ENCODE data around the gene LYG1.
"Not testable (repeated sequence)": the region's sequence is repeated elsewhere in the genome, so short reads cannot be mapped to it uniquely, and the experiment has no call there.

The LYG1 gene

DNA sequence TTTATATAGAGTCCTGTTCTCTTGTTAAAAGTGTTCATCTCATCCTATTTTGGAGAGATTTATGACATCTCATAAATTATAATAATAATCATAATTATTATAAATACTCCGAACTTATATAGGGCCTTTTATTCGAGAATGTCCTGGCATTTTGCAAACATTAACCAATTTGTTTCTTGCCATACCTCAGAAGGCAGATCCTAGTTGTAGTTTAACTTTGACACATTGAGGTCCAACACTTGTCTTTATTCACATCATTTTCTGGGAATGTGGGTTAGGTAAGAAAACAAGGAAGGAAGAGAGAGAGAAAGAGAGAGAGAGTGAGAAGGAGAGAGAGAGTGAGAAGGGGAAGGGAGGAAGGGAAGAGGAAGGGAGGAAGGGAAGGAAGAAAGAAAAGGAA is at the start of gene LYG1:
TSS of gene LYG1 (minus strand) at position 101 of the 400 bp plus-strand sequence. CDS start 5,527 bp downstream, outside the sequence.
- DNase-seq = not testable (repeated sequence)

DNA sequence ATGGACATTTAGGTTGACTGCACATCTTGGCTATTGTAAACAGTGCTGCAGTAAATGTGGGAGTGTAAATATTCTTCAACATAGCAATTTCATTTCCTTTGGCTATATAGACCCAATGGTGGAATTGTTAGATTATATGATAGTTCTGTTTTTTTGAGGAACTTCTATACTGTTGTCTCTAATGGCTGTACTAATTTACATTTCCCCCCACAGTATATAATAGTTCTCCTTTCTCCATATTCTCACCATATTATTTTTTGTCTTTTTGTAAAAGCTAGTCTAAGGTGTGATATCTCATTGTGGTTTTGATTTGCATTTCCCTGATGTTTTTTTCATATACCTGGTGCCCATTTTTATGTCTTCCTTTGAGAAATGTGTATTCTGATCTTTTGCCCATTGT is 49.2 kb upstream of the LYG1 start:
- no peak for DNase-seq

DNA sequence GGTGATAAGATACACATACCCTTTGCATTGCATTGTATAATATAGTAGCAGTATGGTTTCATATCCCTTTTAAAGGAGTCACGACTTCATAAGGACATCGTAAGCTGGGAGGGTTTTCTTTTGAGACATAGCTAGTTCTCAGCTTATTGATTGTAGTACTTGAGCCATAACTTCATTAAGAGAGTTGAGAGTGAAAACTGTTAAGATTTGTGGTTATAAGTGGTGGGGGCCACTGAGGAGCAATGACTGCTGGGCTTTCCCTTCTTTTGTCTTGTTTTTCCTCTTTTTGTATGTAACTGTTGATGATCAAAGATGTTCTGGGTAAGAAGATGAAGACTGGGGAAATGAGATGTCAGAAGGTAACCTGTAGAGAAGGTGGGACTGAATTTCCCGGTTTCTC is 47.2 kb upstream of the LYG1 start:
- no peak for DNase-seq

DNA sequence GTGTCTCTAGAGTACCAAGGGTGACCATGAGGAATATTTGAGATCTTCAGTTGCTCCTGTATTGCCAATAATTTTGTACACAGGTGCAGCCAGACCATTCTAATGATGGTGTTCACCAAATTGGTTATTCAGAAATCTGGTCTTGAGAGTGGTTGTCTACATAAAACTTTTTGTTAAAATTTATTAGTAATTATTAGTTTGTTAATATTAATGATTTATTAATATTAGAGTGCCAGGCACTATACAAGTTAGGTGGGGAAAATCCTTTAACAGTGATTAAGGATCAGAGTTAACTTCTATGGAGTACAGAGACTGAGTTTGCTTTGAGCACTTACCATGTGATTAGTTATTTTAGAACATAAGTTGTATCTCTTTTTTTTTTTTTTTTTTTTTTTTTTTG is 45.2 kb upstream of the LYG1 start:
- no peak for DNase-seq

DNA sequence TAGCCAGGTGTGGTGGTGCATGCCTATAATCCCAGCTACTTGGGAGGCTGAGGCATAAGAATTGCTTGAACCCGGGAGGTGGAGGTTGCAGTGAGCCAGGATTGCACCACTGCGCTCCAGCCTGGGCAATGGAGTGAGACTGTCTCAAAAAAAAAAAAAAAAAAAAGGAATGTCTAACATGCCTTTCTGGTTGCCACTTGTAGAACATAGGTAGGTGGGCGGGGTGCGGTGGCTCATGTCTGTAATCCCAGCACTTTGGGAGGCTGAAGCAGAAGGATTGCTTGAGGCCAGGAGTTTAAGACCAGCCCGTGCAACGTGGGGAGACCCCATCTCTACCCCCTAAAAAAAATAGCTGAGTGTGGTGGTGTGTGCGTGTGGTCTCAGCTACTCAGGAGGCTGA is 44.4 kb upstream of the LYG1 start:
- not testable (repeated sequence) for DNase-seq

DNA sequence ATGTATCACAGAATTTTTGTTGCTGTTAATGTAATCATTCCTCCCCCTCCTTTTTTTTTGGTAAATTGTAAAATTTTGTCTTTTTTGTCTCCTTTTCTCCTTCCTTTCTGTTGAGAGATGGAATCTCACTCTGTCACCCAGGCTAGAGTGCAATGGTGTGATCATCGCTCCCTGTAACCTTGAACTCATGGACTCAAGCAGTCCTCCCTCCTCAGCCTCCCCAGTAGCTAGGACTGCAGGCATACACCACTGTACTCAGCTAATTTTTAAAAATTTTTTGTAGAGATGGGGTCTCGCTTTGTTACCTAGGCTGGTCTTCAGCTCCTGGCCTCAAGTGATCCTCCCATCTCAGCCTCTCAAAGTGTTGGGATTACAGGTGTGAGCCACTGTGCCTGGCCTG is 41.5 kb upstream of the LYG1 start:
- no peak for DNase-seq

DNA sequence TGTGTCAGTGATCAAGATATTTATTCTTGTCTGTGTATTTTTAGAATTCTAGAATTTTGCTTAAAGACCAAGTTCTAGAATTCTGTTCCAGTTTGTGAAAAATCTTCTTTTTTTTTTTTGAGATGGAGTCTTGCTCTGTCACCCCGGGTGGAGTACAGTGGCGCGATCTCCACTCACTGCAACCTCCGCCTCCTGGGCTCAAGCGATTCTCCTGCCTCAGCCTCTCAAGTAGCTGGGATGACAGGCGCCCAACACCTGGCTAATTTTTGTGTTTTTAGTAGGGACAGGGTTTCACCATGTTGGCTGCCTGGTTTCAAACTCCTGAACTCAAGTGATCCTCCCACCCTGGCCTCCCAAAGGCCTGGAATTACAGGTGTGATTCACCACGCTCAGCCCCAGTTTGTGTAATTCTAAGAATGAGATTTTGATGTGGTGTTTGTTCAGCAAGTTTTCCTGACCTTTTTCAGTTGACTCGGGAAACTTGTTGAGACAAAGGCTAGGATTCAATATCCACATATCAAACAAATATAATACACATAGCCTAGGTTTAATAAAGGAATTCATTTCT is 39.8 kb upstream of the LYG1 start:
- DNase-seq = no peak

DNA sequence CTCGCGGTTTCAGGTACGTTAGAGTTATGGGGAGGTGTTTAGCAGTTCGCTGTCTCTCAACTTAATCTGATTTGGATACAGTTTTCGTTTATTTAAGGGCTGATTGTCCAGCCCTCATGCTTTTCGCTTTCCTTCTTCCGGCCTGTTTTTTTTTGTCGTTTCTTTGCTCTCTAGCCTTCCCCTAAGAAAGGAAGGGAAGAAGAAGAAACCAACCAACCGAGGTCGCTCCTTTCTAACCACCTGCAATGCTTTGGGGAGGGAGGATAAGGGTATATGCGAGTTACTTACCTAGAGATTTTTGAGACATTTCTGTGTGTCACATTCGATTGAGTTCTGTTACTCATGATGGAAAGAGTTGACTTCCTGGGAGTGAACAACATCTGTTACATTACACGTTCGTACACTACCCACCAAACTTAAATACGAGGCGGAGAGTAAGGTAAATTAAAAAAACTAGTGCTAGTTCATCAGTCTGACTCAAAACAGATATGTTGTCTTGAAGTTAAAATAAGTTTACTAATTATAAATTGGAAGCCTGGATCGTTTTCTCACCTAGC is 37.1 kb upstream of the LYG1 start:
- DNase-seq = no peak

DNA sequence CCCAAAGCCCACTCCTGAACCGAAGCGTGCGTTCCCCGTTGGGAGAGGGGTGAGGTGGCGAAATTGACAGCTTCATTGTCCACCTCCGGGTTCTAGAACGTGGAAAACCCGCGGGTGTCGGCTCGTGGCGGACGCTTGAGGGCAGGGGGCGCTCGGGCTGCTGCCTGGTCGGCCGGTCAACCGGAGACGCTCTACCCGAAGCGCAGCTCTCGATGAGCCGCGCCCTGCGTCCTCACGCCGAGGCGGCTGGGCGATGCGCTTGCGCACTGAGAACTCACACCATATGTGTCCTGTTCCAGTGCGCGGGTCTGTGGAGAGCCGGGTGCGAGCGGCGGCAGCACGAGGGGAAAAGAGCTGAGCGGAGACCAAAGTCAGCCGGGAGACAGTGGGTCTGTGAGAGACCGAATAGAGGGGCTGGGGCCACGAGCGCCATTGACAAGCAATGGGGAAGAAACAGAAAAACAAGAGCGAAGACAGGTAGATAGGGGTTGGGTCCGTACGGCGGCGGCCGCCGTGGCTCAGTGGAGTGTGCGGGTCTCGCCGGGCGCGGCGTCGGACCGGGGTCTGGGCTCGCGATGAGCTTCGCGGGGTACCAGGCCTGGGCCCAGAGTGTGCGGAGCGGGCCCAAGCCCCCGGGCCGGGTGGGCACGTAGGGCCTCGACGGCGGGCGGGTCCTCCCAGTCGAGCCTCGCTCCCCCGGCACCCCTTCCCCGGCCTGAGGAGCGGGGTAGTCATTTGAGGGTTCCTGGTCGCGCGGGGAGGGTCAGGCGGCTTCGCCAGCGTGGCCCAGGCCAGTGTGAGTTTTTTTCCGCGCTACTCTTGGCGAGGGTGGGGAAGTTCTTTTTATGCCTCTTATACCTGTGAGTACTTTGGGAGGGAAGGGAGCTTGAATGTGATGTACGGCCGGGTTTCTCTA is 36.4 kb upstream of the LYG1 start, which contains the start of gene EIF5B:
TSS of gene EIF5B (plus strand) at position 277 of the 916 bp plus-strand sequence. CDS start at position 443, 166 bp downstream.
- DNase-seq = peak; percentile 95

DNA sequence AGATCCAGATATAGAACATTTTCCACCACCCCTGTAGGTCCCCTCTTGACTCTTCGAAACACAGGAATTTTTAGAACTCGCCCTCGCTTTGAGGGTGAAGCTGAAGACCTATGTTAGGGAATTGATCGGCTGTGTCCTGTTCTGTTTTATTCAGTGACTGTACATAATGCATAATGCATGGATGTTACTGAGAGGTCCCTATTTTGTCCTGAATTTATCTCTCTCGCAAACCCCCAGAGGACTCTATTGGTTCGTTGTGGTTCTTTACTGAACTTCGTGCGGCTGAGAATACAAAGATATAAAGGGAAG is 35.8 kb upstream of the LYG1 start:
- DNase-seq = no peak

DNA sequence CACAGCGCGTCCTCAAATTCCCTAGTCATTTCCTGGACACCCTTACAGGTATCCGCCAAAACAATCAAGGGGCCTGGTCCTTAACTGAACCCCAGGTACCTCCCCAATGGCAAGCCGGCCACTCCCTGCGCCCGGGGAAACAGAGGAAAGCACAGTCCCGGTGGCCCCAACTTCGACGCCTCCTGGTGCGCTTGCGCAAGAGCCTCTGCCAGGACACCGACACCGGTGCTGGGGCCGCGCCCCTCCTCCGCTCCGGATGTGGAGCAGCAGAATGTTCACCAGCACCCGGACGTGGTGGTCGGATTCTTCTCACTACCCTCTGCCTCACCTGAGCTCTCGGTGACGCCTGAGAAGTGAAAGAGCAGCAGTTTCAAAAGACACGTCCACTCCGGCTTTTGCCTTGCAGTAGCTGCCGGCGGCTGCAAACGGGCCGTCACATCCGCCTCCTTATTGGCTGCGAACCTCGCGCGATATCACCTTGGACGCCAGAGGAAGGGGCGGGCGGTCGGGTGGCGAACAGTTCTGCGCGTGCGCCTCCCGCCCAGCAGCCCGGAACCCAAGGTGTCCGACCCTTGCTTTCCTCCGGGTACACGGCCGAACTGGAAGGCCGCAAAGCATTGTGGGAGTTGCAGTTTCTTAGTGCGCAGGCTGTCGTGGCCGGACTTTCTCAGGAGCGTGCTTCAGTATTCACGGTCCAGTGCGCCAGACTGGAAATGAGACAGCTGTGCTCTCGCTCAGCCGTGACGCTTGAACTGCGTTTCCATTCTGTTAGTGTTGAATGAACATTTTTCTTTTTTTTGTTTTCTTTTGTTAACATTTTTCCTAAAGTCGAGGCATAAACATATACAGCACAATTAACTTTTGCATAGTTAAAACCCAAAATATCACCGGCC is 35.2 kb upstream of the LYG1 start, which contains the start of gene TXNDC9:
TSS of gene TXNDC9 (minus strand) at position 423 of the 893 bp plus-strand sequence. CDS start 3,123 bp downstream, outside the sequence.
- DNase-seq = peak; percentile 99

DNA sequence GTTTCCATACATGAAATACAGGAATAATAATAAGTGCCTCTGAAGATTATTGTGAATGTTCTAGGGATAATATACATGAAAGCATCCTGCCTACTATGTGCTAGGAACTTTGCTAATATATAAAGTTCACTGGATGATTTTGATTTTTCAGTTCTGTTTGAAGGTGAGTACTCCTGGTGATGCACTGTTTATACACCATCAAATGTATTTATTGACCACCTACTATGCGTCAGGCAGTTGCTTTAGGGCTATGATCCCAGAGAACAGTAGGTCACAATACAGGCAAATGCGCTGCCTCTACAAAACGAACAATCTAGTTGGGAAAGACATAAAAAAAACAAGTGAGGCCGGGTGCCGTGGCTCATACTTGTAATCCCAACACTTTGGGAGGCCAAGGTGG is 24.4 kb upstream of the LYG1 start:
- DNase-seq = no peak

DNA sequence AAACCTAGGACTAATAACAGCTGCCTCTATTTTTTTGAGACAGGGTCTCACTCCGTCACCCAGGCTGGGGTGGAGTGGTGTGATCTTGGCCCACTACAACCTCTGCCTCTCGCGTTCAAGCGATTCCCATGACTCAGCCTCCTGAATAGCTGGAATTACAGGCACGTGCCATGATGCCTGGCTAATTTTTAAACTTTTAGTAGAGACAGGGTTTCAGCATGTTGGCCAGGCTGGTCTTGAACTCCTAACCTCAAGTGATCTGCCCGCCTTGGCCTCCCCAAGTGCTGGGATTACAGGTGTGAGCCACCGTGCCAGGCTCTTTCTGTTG is 16.8 kb upstream of the LYG1 start:
- DNase-seq = not testable (repeated sequence)

DNA sequence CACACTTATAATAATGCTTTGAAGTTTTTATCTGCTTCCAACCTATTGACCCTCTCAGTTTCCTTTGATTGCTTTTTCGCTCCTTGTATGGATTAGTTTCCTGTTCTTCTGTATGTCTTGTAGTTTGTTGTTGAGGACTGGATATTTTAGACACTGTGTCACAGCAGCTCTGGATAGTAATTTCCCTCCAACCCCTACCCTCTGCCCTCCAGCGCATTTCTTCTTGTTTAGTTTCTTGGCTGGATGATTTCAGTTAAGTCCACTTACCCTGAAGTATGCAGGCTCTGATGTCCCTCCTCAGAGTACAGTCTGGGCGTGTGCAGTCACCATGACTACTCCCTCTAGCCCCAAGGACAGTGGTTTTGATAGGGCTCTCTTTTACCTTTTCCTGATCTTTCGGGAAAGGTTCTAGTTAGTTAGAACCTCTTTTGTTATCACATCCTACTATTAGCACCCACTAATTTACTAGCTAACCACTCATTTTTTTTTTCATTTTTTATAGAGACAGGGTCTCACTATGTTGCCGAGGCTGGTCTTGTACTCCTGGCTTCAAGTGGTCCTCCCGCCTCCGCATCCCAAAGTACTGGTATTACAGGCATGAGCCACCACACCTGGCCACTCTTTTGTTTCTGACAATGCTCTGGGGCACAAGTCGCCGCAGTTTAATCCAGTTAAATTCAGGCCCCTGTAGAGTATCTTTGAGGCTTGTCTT is 16.3 kb upstream of the LYG1 start:
- DNase-seq = no peak

DNA sequence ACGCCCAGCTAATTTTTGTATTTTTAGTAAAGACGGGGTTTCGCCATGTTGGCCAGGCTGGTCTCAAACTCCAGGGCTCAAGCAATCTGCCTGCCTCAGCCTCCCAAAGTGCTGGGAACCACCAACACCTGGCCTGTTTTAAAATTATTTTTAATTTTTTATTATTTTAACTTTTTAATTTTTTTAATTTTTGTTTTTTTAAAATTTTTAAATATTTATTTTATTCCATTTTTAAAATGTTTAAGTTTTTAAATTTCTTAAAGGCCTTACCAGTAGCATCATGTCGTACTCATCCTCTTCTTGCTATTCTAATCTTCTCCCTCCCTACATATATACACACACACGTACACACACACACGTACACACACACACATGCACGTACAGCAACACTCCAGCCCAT is 1.4 kb downstream of the LYG1 start:
- no peak for DNase-seq

DNA sequence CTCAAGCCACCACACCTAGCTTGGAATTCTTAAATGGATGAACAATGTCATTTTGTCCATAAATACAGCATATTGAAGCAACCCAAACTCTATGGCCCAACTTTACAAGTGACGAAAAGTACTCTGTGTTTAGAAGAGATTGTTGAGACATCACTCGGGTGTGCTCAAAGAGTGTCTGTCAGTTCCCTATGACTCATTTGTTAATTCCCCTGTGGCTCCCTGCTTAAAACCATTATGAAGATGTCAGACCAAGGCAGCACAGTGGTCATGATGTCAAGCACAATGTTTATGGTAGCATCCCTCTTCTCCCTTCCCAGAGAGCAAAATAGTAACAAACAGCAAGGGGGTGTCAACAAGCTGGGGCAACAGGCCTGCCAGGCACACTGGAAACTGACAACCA is 3.0 kb downstream of the LYG1 start:
- DNase-seq = no peak

DNA sequence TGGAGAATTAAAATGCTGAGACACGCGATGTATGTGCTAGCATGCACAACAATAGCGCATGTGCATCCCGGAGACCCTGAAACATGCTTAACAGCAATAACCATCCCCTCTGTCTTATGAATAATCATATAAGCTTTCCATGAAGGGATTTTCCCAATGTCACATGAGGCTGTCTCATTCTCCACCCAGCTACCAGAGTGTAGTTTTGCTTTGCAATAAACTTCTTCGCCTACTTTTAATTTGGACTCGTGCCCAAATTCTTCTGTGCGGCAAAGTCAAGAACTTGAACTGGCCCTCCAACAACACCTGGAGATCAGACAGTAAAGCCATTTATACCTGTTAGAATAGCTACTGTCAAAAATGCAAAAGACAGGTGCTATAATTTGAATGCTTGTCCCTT is 15.5 kb downstream of the LYG1 start:
- DNase-seq = no peak

DNA sequence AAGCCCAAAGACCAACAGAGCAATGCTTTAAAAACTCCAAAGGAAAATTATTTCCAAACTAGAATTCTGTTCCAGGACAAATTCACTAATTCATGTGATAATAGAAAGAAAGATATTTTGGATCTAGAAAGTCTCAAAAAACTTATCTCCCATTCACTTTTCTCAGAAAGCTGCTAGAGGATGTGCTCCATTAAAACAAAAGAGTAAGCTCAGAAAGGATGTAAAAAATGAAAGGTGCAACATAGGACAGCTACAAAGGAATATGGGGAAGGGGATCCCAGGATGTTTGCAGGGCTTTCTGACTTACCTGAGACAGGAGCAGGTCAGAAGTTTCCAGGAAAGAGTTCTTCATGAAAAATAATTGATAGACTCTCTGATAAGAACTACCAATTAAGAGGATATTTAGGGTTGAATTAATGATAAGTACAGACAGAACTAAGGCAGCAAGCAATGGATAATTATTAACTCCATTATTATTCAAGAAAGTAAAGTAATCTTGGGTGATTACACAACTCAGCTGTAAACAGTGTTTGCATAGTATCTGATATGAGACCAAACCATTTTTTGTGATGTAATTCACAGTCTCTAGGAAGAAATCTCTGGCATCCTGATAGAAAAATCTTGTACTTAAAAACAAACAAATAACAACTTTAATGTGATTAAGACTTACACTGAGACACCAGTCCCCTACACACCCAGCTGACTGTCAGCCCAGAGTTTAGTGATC is 20.9 kb downstream of the LYG1 start:
- DNase-seq = no peak

DNA sequence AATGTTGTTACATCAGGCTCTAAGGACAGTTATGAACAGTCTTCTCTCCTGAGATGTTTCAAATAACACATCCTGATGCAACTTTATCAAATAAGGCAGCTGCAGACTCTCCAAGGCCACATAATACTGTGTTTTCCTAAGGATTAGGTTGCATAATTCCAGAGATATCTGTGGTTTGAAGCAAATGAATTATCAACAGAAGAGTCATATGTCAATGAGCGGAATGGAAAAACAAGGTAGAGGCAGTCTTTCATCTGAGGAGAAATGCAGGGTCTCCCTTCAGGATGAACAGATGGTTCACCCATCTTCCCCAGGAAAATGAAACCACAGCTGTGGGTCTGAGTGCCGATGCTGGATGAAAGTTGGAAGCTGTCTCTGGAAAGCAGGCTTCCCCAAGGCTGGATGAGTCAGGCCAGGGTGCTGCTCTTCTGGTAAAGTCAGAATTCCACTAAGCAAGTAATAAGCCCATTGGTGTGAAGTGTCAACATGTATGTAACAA is 22.2 kb downstream of the LYG1 start:
- DNase-seq = no peak

DNA sequence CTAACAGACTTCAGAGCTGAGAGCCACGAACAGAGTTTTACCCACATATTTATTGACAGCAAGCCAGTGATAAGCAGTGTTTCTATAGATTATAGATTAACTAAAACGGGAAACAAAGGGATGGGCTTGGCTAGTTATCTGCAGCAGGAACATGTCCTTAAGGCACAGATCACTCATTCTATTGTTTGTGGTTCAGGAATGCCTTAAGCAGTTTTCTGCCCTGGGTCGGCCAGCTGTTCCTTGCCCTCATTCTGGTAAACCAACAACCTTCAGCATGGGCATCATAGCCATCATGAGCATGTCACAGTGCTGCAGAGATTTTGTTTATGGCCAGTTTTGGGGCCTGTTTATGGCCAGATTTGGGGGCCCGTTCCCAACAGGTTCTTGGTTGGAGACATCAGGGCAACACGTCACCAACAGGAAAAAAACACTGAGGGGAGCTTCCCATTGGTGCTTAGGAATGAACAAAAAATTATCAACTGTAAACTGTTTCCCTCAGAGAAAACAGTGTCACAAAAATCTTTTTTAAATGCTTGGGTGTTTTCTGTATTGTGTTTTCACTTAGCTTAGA is 22.7 kb downstream of the LYG1 start:
- not testable (repeated sequence) for DNase-seq

DNA sequence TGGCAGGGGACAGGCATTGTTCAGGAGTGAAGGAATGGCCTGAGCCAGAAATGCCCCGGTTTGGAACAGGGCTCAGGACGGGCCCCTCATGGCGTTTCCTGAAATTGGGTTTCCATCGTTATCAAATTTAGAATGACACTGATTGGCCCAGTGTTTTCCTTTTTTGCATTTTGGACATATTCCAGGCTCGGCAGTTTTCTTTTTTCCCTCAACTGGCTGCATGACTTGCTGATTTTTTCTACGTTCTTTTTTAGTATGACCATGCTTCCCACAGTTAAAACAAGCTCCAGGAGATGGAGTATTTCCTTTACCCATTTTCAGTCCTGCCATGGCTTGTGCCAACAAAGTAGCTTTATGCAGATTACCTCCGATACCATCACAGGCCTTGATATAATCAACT is 25.1 kb downstream of the LYG1 start:
- DNase-seq = no peak
